Measurements from ENCODE around the gene PAQR7. TPM values are rescaled to one million over a fixed set of nuclear protein-coding genes. Genes with fewer than 3 reads are reported as not detected.

The PAQR7 gene, protein sequence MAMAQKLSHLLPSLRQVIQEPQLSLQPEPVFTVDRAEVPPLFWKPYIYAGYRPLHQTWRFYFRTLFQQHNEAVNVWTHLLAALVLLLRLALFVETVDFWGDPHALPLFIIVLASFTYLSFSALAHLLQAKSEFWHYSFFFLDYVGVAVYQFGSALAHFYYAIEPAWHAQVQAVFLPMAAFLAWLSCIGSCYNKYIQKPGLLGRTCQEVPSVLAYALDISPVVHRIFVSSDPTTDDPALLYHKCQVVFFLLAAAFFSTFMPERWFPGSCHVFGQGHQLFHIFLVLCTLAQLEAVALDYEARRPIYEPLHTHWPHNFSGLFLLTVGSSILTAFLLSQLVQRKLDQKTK
- 1 to 10 TPM in 1 of 2 donors, under 1 TPM in 1; 0.85 to 2.9 TPM for total RNA-seq

DNA sequence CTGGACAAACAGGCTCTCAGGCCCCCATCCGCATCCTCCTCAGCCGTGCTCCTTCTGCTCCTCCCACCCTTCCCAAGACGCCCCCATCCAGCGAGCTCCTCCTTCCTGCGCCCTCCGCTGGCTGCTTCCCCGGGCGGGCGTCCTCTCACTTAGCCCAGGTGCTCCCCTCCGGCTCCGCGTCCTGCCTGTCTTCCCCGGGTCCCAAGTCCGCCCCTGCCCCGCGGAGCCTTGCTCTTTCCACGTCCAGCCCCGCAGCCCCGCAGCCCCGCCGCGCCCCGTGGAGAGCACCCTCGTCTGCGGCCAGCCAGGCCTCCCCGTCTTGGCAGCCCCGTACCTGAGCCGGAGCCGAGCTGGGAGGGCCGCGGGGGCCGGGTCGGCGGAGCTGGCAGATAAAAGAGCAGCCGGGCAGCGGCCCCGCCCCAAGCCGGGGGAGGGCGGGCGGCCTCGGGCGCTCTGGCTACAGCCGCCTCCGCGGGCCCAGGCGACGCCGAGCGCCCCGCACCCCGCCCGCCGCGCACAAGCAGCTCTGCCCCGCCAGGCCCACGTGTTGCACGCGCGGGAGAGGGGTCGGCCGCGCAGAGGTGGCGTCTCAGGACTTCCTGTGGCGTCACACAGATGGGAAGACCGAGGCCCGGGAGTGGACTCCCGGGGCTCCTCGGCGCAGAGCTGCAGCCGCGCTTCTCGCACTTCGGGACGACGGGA lies at the start of gene PAQR7:
TSS of gene PAQR7 (minus strand) at position 555 of the 702 bp plus-strand sequence. CDS start 11,869 bp downstream, outside the sequence.
- H3K27me3 ChIP-seq: no peaks in the 10 kb centered on the region
- H3K36me3 ChIP-seq: no peaks in the 10 kb centered on the region
- peak within 1 kb of the TSS; percentile 45 to 53 for H3K27ac ChIP-seq
- no peaks in the 10 kb centered on the region for H3K9me3 ChIP-seq
- peak within 1 kb of the TSS; percentile 54 to 67 for H3K4me3 ChIP-seq
- DNase-seq (ENCODE audit: low spot score): peak; percentile 77
- peaks cover 0 to 26% of the 10 kb centered on the region in 2 donors for H3K4me1 ChIP-seq
- TF ChIP-seq, protein P1, sequence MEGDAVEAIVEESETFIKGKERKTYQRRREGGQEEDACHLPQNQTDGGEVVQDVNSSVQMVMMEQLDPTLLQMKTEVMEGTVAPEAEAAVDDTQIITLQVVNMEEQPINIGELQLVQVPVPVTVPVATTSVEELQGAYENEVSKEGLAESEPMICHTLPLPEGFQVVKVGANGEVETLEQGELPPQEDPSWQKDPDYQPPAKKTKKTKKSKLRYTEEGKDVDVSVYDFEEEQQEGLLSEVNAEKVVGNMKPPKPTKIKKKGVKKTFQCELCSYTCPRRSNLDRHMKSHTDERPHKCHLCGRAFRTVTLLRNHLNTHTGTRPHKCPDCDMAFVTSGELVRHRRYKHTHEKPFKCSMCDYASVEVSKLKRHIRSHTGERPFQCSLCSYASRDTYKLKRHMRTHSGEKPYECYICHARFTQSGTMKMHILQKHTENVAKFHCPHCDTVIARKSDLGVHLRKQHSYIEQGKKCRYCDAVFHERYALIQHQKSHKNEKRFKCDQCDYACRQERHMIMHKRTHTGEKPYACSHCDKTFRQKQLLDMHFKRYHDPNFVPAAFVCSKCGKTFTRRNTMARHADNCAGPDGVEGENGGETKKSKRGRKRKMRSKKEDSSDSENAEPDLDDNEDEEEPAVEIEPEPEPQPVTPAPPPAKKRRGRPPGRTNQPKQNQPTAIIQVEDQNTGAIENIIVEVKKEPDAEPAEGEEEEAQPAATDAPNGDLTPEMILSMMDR (IDR thresholded peaks at IDR 0.05): no peak

GRCh38 chr1:25924454-25924853 lies 48.9 kb upstream of the PAQR7 start:
- TF ChIP-seq, protein P1 (IDR thresholded peaks at IDR 0.05): no peak

GRCh38 chr1:25922971-25923552 lies 47.6 kb upstream of the PAQR7 start:
- TF ChIP-seq, protein P1 (IDR thresholded peaks at IDR 0.05): no peak
- H3K4me3 ChIP-seq: peak overlapping the region; percentile 39 to 57
- H3K4me1 ChIP-seq: peaks cover 0 to 15% of the 10 kb centered on the region in 2 donors
- no peaks in the 10 kb centered on the region for H3K9me3 ChIP-seq
- H3K27me3 ChIP-seq: no peaks in the 10 kb centered on the region
- peak overlapping the region; percentile 51 to 52 for H3K27ac ChIP-seq
- DNase-seq (ENCODE audit: low spot score): peak; percentile 61
- H3K36me3 ChIP-seq: no peaks in the 10 kb centered on the region

More at GRCh38 chr1:25924454-25924853, 48.9 kb upstream of the PAQR7 start:
- Histone ChIP-seq H3K36me3 (no peaks in the 10 kb centered on the region), H3K27me3 (no peaks in the 10 kb centered on the region), H3K9me3 (no peaks in the 10 kb centered on the region), H3K27ac (no peak overlapping the region), H3K4me1 (peaks cover 0 to 15% of the 10 kb centered on the region in 2 donors), H3K4me3 (no peak overlapping the region)
- DNase-seq (ENCODE audit: low spot score): no peak

DNA sequence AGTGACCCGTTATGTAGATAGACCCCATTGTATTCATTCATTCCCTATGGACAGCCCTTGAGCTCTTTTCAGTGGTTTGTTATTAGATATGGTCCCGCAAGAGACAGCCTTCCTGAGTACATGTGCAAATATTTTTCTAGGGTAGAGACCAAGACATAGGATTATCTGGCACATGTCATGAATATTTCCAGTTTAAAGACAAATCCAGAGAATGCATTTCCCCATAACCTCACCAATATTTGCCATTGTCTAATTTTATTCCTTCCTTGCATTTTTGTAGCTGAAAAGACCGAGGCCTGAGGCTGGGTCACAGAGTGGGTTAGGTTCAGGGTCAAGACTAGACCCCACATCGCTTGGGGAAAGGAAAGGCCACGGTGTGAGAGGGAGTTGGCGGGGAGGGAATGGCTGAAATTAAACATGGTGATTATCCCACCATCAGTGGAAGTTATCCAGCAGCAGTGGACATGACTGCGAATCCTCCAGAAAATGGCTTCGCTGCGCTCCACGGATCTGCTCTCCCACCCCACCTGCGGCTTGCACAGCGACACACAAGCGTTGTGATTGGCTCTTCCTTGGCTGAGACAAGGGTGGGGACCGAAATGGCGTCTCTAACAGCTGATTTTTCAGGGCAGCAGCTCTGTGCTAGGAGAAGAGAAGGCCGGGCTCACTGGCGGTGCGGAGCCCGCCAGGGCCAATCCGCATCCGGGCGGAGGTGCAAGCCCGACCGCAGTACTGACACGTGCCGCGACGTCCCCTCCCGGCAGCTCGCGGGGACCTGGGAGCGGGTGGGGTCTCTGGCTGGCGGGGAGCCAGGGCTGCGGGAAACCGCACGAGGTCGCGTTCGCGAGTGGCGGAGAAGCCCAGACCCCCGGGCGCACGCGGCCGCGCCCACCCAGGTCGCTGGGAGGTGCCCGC lies 46.8 kb upstream of the PAQR7 start:
- no peaks in the 10 kb centered on the region for H3K9me3 ChIP-seq
- H3K27me3 ChIP-seq: no peaks in the 10 kb centered on the region
- TF ChIP-seq, protein P1 (IDR thresholded peaks at IDR 0.05): no peak
- H3K4me3 ChIP-seq: peak overlapping the region; percentile 39 to 57
- no peak for DNase-seq (ENCODE audit: low spot score)
- H3K4me1 ChIP-seq: peaks cover 0 to 15% of the 10 kb centered on the region in 2 donors
- peak overlapping the region; percentile 51 to 52 for H3K27ac ChIP-seq
- no peaks in the 10 kb centered on the region for H3K36me3 ChIP-seq

DNA sequence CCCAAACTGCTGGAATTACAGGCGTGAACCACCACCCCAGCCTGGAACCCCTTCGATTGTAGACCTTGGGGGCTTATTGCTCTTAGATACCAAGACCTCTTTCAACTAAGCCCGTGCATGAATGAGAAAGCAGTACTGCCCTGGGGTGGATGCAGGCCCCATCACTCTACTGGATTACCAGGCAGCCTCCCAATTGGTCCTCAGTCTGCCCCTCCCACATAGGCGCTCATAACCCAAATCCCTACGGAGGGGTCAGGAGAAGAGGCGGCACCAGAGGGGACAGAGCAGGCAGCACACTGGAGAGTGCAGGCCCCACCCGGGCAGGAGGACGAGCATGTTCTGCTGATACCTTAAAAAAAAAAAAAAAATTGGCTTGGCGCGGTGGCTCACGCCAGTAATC lies 43.1 kb upstream of the PAQR7 start:
- no peak overlapping the region for H3K4me3 ChIP-seq
- TF ChIP-seq, protein P1 (IDR thresholded peaks at IDR 0.05): no peak
- H3K36me3 ChIP-seq: no peaks in the 10 kb centered on the region

More for the DNA sequence above, 43.1 kb upstream of the PAQR7 start:
- DNase-seq (ENCODE audit: low spot score): no peak
- Histone ChIP-seq H3K9me3 (no peaks in the 10 kb centered on the region), H3K27me3 (no peaks in the 10 kb centered on the region), H3K4me1 (peaks cover 0 to 15% of the 10 kb centered on the region in 2 donors), H3K27ac (no peak overlapping the region)

Measured in right atrium auricular region (tissue), 2 donors.